IPS-15b (cell line): ENCODE data around the gene SLC23A2.
"Not testable (repeated sequence)": the region's sequence is repeated elsewhere in the genome, so short reads cannot be mapped to it uniquely, and the experiment has no call there.

Source experiments
- H3K27me3 ChIP-seq: one replicate; pipeline ENCODE4 v1.6.1; 2013; ENCODE audit warnings: low read length; ENCODE audit not compliant: control insufficient read depth, insufficient read depth
- H3K36me3 ChIP-seq: one replicate; pipeline ENCODE4 v1.6.1; 2013; ENCODE audit warnings: low read length; ENCODE audit not compliant: control insufficient read depth, insufficient read depth
- H3K4me1 ChIP-seq: one replicate; pipeline ENCODE4 v1.6.1; 2013; ENCODE audit warnings: mild to moderate bottlenecking, low read length; ENCODE audit not compliant: control insufficient read depth, insufficient read depth
- H3K4me3 ChIP-seq: one replicate; pipeline ENCODE4 v1.5.1; 2013; ENCODE audit warnings: low read depth, low read length
- H3K9ac ChIP-seq: one replicate; pipeline ENCODE4 v1.6.1; 2013; ENCODE audit warnings: low read depth, mild to moderate bottlenecking, low read length
- H3K9me3 ChIP-seq: one replicate; pipeline ENCODE4 v1.6.1; 2013; ENCODE audit warnings: mild to moderate bottlenecking, low read length; ENCODE audit not compliant: control insufficient read depth, insufficient read depth

Gene SLC23A2

DNA sequence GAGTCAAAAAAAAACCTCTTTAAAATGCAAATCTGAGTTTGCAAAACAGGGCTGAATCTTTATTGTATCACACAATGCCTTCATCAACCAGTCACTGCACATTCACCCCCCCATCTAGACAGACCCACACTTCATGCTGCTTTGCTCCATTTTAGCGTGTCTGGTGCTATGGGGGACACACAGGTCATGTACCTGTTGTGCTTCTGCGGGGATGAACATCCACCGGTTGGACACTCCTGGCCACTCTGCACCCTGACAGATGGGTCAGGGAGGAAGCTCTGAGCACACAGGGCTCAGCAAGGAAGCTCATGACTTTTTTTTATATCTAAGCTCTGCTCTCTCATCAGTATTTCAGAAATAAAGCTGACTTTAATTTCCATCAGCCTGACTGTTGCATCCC, 143.3 kb downstream of the SLC23A2 start:
- no peaks in the 10 kb centered on the region for H3K27me3 ChIP-seq
- H3K4me1 ChIP-seq = no peaks in the 10 kb centered on the region
- no peaks in the 10 kb centered on the region for H3K9me3 ChIP-seq
- no peak overlapping the region for H3K9ac ChIP-seq
- no peak overlapping the region for H3K4me3 ChIP-seq
- peaks cover 17% of the 10 kb centered on the region for H3K36me3 ChIP-seq

DNA sequence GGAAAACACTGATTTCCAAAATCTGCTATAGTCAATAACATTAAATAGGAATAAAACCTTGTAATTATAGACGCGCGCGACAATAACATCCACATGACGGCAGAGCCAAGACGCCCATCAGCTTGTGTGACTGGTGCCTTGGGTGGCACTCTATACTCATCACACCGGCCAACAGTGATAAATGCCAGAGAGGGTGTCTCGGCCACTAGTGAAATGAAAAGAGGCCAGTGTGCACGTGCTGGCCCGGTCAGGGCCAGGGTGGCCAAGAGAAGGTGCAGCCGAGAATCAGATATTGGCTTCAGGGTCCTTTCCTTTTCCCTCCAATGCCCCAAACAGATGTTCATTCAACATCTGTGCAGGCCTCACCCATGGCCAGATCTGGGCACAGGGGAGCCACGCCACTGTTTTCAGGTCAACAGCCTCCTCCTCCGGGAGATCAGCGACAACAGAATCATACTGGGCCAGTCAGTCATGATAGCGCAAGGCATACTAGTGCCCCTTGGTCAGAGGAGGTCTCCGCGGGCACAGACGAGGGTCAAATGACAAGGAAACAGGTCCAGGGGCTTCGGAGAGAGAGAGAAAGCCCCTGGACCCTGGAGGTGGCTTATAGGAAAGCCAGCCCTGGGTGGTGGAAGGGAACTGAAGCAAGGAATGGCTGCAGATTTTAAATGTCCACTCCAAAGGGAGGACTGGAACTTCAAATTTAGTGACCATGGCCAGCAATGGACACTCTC, 145.1 kb downstream of the SLC23A2 start:
- no peak overlapping the region for H3K9ac ChIP-seq
- no peaks in the 10 kb centered on the region for H3K9me3 ChIP-seq
- no peaks in the 10 kb centered on the region for H3K4me1 ChIP-seq
- H3K4me3 ChIP-seq = no peak overlapping the region
- H3K36me3 ChIP-seq = peaks cover 17% of the 10 kb centered on the region
- H3K27me3 ChIP-seq = no peaks in the 10 kb centered on the region

DNA sequence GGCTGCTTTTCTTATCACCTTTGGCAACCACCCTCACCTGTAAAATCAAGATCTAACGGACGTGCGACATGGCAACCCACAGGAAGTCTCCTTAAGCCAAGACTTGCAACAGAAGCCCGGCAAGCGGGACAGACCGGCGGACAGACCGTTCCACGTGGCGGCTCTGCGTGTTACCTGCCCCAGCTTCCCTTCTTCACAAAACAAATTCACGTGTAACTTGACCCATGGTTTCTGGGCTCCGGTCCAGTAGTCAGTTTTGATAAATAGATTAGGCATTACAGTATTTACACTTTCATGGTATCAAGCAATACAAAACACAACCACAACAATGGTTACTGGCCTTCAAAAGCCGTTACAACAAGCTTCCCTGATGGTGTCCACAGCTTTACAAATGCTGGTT, 145.8 kb downstream of the SLC23A2 start:
- H3K9ac ChIP-seq = no peak overlapping the region
- H3K9me3 ChIP-seq = no peaks in the 10 kb centered on the region
- peaks cover 17% of the 10 kb centered on the region for H3K36me3 ChIP-seq
- no peaks in the 10 kb centered on the region for H3K4me1 ChIP-seq
- no peak overlapping the region for H3K4me3 ChIP-seq
- no peaks in the 10 kb centered on the region for H3K27me3 ChIP-seq

DNA sequence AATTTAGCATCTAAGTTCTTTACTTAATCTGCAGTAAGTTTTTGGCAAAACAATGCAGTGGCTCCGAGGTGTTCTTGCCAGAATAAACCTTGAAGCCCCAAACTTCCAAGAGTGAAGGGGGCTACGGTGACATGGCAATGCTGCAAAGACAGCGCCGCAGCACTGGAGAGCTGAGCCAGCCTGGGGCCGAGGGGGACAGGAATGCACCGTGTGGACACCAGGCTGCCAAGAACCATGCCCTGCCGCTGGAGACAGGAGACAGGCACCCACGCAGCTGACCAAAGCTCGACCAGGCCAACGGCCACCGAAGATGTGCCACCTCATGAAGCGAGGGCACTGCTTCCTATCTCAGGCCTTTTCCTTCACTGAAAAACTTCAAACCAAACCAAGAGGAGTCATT, 146.2 kb downstream of the SLC23A2 start:
- peaks cover 17% of the 10 kb centered on the region for H3K36me3 ChIP-seq
- H3K9ac ChIP-seq = no peak overlapping the region

DNA sequence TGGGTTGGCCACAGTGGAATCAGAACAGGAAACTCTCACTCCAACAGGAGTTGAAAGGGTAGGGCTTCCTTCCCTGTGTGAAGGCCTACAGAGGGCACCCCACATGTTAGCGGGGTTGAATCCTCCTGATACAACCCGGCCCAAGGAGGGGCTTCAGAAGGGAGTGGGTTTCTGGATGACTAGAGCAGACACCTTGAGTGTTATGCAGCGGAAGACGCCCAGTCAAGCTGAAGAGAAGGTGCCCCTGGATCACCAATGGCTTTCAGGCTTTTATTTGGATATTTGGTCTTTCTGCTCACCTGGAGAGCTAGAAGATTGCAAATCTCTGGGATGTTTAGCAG, 146.8 kb downstream of the SLC23A2 start:
- Histone ChIP-seq H3K36me3 (peaks cover 17% of the 10 kb centered on the region), H3K4me1 (no peaks in the 10 kb centered on the region), H3K9ac (no peak overlapping the region), H3K27me3 (no peaks in the 10 kb centered on the region), H3K9me3 (no peaks in the 10 kb centered on the region), H3K4me3 (no peak overlapping the region)

More for the DNA sequence above, 146.2 kb downstream of the SLC23A2 start:
- H3K9me3 ChIP-seq = no peaks in the 10 kb centered on the region
- no peaks in the 10 kb centered on the region for H3K27me3 ChIP-seq
- no peak overlapping the region for H3K4me3 ChIP-seq
- H3K4me1 ChIP-seq = no peaks in the 10 kb centered on the region

DNA sequence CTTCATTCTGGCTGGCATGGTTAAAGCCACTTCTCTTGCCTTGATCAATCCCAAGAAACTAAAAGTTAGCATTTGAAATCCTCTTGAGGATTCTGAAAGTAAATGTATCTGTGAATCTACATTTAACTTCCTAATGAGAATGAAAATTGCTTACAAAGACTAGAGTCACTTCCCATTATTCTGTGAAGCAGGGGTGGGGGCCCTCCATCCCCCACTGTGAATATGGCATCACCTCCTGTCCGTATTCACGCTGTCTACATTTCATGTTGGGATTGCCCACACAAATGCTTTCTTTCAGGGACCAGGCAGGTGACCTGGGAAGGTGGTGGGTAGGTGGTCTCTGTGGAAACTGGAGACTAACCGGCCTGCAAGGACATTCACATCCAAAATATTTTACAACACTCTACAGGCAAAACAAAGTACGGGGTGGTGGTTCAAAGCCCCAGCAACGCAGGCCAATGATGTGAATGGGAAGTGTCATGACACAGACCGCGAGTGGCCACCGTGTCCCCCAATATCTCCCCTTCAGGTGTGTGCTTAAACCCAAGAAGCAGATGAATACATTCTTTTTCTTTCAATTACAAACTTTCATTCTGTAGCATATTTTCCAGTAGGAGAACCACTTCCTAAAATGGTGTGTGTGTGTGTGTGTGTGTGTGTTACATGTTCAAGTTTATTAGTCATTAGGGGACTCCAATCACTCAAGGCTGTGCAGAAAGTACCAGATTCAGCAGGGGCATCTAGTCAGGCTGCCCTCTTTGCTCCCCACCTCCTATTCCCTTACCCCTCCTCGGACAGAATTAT, 147.4 kb downstream of the SLC23A2 start:
- Histone ChIP-seq H3K27me3 (no peaks in the 10 kb centered on the region), H3K4me3 (no peak overlapping the region), H3K9ac (no peak overlapping the region), H3K9me3 (no peaks in the 10 kb centered on the region), H3K4me1 (no peaks in the 10 kb centered on the region), H3K36me3 (peaks cover 17% of the 10 kb centered on the region)

DNA sequence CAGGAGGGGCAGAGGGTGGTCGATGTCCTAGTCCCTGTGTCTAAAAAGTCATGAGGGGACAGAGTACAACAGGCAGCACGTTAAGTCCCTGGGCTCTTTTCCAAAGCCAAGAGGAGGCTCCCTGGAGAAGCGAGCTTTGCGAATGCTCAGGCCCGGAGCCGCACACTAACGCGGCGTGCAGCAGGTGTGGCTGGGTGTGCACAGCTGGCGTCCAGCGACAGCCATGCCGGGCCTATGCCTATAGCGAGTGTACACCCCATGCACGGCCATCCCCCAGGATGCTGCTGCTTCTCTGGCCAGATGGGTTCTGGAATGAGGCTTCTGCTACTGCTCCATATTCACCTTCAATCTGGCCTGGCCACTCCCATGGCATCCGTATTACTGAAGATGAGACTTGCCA, 148.3 kb downstream of the SLC23A2 start:
- H3K4me3 ChIP-seq = no peak overlapping the region
- H3K36me3 ChIP-seq = peaks cover 16% of the 10 kb centered on the region
- H3K9ac ChIP-seq = no peak overlapping the region
- no peaks in the 10 kb centered on the region for H3K4me1 ChIP-seq
- no peaks in the 10 kb centered on the region for H3K9me3 ChIP-seq
- H3K27me3 ChIP-seq = no peaks in the 10 kb centered on the region

DNA sequence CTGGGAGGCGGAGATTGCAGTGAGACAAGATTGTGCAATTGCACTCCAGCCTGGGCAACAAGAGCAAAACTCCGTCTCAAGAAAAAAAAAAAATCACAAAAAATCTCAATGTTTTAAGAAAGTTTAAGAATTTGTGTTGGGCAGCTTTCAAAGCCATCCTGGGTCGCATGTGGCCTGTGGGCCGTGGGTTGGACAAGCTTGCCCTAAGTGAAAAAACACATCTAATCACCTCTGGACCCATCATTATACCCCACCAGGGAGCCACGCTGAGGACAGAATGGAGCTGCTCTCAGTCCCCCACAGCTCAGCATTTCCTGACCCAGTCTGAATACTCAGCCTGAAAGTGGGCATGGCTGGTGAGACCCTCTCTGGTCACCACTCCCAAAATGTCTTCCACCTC, 150.3 kb downstream of the SLC23A2 start:
- Histone ChIP-seq H3K9ac (no peak overlapping the region), H3K27me3 (no peaks in the 10 kb centered on the region), H3K36me3 (peaks cover 4% of the 10 kb centered on the region), H3K4me1 (no peaks in the 10 kb centered on the region), H3K4me3 (no peak overlapping the region), H3K9me3 (no peaks in the 10 kb centered on the region)

DNA sequence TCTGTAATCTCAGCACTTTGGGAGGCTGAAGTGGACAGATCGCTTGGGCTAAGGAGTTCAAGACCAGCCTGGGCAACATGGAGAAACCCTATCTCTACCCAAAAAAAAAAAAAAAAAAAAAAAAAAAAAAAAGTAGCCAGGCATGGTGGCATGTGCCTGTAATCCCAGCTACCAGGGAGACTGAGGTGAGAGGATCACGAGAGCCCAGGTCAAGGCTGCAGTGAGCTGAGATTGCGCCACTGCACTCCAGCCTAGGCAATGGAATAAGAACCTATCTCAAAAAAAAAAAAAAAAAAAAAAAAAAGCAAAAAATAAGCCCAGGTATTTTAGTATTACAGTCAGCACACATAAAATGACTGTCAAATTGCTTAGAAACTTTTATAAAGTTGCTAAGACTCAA, 152.5 kb downstream of the SLC23A2 start:
- not testable (repeated sequence) for H3K4me1 ChIP-seq, H3K4me3 ChIP-seq, H3K9ac ChIP-seq, H3K27me3 ChIP-seq, H3K9me3 ChIP-seq, H3K36me3 ChIP-seq

DNA sequence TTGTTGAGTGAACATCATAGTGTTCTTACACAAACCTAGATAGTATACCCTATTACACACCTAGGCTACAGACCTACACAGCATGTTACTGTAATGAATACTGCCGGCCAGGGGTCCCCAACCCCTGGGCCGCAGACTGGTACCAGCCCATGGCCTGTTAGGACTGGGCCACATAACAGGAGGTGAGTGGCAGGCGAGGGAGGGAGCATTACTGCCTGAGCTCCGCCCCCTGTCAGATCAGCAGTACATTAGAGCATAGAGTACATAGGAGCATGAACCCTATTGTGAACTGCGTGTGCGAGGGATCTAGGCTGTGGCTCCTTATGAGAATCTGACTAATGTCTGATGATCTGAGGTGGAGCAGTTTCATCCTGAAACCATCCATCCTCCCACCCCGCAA, 153.3 kb downstream of the SLC23A2 start:
- Histone ChIP-seq H3K4me1 (no peaks in the 10 kb centered on the region), H3K36me3 (no peaks in the 10 kb centered on the region), H3K9ac (no peak overlapping the region), H3K27me3 (no peaks in the 10 kb centered on the region), H3K4me3 (no peak overlapping the region), H3K9me3 (no peaks in the 10 kb centered on the region)

DNA sequence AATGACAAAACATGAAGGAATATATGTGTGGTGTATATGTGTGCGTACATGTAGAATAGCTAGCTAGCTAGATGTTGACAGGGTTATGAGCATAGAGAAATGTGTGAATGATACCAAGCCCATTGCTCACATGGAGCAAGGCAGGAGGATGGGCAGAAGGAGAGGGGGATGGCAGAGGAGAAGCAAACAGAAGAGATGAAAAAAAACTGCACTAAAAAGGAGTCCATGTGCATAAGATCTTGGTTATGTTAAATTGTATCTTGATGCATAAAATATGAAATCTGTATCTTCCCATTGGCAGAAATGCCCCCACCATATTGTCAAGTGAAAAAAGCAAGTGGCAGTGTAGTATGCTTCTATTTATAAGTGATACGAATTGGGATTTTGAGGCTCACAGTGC, 154.5 kb downstream of the SLC23A2 start:
- Histone ChIP-seq H3K36me3 (no peaks in the 10 kb centered on the region), H3K27me3 (no peaks in the 10 kb centered on the region), H3K9me3 (no peaks in the 10 kb centered on the region), H3K4me1 (no peaks in the 10 kb centered on the region), H3K4me3 (no peak overlapping the region), H3K9ac (no peak overlapping the region)

DNA sequence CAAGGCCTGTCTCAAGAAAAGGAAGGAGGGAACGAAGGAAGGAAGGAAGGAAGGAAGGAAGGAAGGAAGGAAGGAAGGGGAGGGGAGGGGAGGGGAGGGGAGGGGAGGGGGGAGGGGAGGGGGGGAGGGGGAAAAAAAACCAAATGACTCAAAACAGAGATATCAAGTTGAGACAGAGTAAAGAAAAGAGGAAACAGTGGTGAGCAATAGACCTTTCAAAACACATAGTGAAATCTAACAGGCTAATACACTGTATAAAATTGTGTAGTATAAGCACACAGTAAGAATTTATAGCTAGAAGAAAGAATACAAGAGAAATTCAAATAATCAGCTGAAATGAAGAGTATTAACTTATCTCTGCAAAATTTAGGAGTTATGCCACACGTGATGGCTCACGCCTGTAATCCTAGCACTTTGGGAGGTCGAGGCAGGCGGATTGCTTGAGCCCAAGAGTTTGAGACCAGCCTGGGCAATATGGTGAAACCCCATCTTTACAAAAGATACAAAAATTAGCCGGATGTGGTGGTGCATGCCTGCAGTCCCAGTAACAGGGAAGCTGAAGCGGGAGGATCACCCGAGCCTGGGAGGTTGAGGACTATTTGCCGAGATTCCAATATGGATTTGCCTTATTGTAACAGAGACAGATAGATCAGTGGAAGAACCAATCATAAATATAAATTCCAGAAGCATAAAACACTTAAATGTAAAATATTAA, 156.4 kb downstream of the SLC23A2 start:
- H3K36me3 ChIP-seq = no peaks in the 10 kb centered on the region
- no peaks in the 10 kb centered on the region for H3K4me1 ChIP-seq
- H3K27me3 ChIP-seq = no peaks in the 10 kb centered on the region
- no peak overlapping the region for H3K9ac ChIP-seq
- no peaks in the 10 kb centered on the region for H3K9me3 ChIP-seq
- no peak overlapping the region for H3K4me3 ChIP-seq
